HL-60 (cell line): ENCODE results near the gene GPR135.
A peak's percentile ranks its signal among the peaks of the same experiment; 100 is the strongest.

Experiments used
- DNase-seq, 2 experiments: peaks; one replicate each; pipeline ENCODE4 v3.0.0-alpha.2; 2010 to 2020; ENCODE audit warnings: low read depth in 1 of 2, low spot score in 1 of 2
- H3K27ac ChIP-seq: fragments of 250-450 bp; sonication (Bioruptor Pico); replicated peaks from 2 replicates; pipeline ENCODE4 v1.5.1; 2020; ENCODE audit warnings: mild to moderate bottlenecking, moderate library complexity
- H3K27me3 ChIP-seq: fragments of 250-450 bp; sonication (Bioruptor Pico); 2 replicates; pipeline ENCODE4 v1.5.1; 2021; ENCODE audit warnings: mild to moderate bottlenecking, moderate library complexity; ENCODE audit not compliant: insufficient read depth, poor library complexity, severe bottlenecking
- H3K4me3 ChIP-seq: replicated peaks from 2 replicates; pipeline ENCODE4 v1.5.1; 2011; ENCODE audit warnings: mild to moderate bottlenecking, control low read depth, low read length; ENCODE audit not compliant: insufficient read depth
- CTCF ChIP-seq: IDR thresholded peaks from one replicate; pipeline ENCODE4 v1.5.1; 2011; ENCODE audit warnings: low read length, control low read depth, inconsistent platforms; ENCODE audit not compliant: insufficient read depth
- GABPA ChIP-seq: IDR thresholded peaks from 2 replicates; pipeline ENCODE4 v1.6.1; 2012; ENCODE audit warnings: low read depth
- POLR2AphosphoS5 ChIP-seq: IDR thresholded peaks from 2 replicates; pipeline ENCODE4 v1.6.1; 2012; ENCODE audit warnings: low read depth
- SPI1 ChIP-seq: IDR thresholded peaks from 2 replicates; pipeline ENCODE4 v1.6.1; 2012; ENCODE audit warnings: low read depth, mild to moderate bottlenecking, borderline replicate concordance
- TF ChIP-seq, protein P1 (sequence below): IDR thresholded peaks from 2 replicates; pipeline ENCODE4 v1.6.1; 2012; ENCODE audit warnings: low read depth; ENCODE audit not compliant: insufficient replicate concordance

The GPR135 gene

DNA sequence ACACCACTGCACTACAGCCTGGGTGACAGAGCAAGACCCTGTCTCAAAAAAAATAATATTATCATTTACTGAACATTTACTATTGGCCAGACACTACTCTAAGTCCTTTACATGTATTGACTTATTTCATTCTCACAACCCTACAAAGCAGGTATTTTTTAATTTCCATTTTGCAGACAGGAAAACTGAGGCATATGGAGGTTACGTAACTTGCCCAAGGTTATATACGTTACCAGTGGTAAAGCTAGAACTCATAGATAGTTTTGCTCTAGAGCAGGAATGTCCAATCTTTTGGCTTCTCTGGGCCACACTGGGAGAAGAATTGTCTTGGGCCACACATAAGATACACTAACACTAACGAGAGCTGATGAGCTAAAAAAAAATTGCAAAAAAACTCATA is 13.4 kb upstream of the GPR135 start:
- no peak overlapping the region for H3K27ac ChIP-seq
- no peak for TF ChIP-seq POLR2AphosphoS5
- no peak for TF ChIP-seq SPI1
- TF ChIP-seq, protein P1, sequence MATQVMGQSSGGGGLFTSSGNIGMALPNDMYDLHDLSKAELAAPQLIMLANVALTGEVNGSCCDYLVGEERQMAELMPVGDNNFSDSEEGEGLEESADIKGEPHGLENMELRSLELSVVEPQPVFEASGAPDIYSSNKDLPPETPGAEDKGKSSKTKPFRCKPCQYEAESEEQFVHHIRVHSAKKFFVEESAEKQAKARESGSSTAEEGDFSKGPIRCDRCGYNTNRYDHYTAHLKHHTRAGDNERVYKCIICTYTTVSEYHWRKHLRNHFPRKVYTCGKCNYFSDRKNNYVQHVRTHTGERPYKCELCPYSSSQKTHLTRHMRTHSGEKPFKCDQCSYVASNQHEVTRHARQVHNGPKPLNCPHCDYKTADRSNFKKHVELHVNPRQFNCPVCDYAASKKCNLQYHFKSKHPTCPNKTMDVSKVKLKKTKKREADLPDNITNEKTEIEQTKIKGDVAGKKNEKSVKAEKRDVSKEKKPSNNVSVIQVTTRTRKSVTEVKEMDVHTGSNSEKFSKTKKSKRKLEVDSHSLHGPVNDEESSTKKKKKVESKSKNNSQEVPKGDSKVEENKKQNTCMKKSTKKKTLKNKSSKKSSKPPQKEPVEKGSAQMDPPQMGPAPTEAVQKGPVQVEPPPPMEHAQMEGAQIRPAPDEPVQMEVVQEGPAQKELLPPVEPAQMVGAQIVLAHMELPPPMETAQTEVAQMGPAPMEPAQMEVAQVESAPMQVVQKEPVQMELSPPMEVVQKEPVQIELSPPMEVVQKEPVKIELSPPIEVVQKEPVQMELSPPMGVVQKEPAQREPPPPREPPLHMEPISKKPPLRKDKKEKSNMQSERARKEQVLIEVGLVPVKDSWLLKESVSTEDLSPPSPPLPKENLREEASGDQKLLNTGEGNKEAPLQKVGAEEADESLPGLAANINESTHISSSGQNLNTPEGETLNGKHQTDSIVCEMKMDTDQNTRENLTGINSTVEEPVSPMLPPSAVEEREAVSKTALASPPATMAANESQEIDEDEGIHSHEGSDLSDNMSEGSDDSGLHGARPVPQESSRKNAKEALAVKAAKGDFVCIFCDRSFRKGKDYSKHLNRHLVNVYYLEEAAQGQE = no peak
- no peak for TF ChIP-seq CTCF
- TF ChIP-seq GABPA = no peak
- no peak for DNase-seq
- H3K4me3 ChIP-seq = no peak overlapping the region
- no peaks in the 10 kb centered on the region for H3K27me3 ChIP-seq

DNA sequence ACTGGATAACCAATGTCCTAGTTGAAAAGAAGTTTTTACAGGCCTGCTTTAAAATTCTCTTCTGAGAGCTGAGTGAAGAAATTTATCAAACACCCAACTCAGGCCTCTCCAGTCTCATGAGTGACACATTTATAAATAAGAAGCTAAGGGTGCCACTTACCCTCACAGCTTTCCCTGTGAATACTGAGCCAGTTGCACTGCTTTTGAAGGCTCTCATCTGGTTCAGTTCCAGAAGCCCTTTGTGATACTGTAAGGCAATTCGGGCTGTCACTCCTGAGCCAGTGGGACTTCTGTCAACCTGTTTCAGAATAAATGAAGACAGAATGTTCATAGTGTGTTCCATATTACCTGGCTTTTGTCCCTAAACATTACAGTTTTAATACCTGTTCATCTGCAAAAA is 10.5 kb upstream of the GPR135 start:
- no peak for TF ChIP-seq CTCF
- TF ChIP-seq SPI1 = no peak
- TF ChIP-seq POLR2AphosphoS5 = no peak
- TF ChIP-seq GABPA = no peak
- TF ChIP-seq, protein P1 = no peak
- no peak overlapping the region for H3K4me3 ChIP-seq
- no peak for DNase-seq
- H3K27me3 ChIP-seq = no peaks in the 10 kb centered on the region
- no peak overlapping the region for H3K27ac ChIP-seq

DNA sequence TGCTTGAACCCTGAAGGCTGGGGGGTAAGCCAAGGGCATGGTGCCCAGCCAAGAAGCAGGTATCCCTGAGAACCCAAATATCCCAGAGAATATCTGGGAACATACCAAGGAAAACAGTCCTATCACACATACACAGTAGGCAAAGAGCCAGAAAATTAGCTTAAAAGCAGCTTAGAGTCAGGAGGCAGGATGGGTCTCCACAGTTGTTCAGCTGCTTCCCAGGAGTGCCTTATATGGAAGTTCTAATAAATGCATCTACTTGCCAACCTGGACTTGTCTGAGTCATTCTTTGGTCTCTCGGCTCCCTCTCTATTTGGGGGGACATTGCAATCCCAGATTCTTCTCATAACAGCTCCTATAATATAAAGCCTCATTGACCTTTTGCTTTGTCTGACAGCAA is 9.0 kb upstream of the GPR135 start:
- Histone ChIP-seq H3K27me3 (no peaks in the 10 kb centered on the region), H3K4me3 (no peak overlapping the region), H3K27ac (no peak overlapping the region)
- no peak for TF ChIP-seq GABPA
- no peak for DNase-seq

DNA sequence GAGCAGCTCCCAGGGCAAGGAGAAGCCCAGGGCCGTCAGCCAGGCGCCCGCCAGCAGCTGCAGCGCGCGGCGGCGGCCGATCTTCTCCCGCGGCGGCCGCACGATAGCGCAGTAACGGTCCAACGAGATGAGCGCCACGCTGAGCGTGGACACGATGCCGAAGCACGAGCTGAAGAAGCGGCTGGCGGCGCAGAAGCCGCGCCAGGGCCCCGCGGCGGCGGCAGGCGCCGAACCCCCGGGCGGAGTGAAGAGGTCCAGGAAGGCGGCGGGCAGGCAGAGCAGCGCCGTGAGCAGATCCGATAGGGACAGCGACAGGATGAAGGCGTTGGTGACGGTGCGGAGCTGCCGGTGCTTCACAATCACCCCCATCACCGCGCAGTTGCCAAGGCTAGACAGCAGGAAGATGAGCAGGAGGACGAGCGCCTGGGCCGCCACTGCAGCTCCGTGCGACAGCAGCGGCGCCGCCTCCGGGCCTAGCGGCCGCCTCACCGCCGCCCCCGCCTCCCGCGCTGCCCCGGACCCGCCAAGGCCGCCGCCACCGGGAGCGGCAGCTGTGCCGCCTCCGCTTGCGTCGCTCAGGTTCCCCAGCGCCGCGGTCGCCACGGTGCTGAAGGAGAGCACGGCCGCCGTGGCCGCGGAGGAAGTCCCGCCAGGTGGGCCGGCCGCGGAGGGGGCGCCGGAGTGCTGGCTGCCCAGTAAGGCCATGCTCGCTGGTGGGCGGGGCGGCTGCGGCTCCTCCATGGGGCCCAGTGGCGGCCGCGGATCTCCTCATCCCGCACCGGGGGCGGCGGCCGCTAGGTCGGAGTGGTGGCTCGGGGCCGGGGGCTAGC is 479 bp downstream of the GPR135 start:
- Histone ChIP-seq H3K27ac (no peak overlapping the region), H3K27me3 (no peaks in the 10 kb centered on the region), H3K4me3 (peak overlapping the region; percentile 28)
- DNase-seq = no peak
- TF ChIP-seq, protein P1 = peak; percentile 48
- no peak for TF ChIP-seq SPI1
